Transverse colon (tissue), 4 donors: ENCODE measurements around the gene DOCK9.

Experiments
- CTCF ChIP-seq, 5 experiments: fragments of 200-600 bp in 3 of 5; fragments of 450-650 bp in 2 of 5; sonication (generic) in 3 of 5; IDR thresholded peaks; 1 replicate in 2 of 5; 2 replicates in 3 of 5; pipeline ENCODE4 v1.5.1; 2016 to 2017; ENCODE audit warnings: antibody characterized with exemption in 5 of 5, inconsistent platforms in 3 of 5, mild to moderate bottlenecking in 2 of 5, moderate library complexity in 1 of 5
- EP300 ChIP-seq: sonication (generic); formaldehyde crosslinking; IDR thresholded peaks from one replicate; pipeline ENCODE4 v1.6.1; 2017; ENCODE audit warnings: antibody characterized with exemption, low read depth
- POLR2A ChIP-seq: fragments of 450-650 bp; IDR thresholded peaks from one replicate; pipeline ENCODE4 v1.6.1; 2016; ENCODE audit warnings: antibody characterized with exemption, mild to moderate bottlenecking, moderate library complexity
- POLR2AphosphoS5 ChIP-seq, 3 donors: sonication (generic); formaldehyde crosslinking; IDR thresholded peaks; one replicate each; pipeline ENCODE4 v1.6.1; 2016; ENCODE audit warnings: antibody characterized with exemption in 3 of 3

DNA sequence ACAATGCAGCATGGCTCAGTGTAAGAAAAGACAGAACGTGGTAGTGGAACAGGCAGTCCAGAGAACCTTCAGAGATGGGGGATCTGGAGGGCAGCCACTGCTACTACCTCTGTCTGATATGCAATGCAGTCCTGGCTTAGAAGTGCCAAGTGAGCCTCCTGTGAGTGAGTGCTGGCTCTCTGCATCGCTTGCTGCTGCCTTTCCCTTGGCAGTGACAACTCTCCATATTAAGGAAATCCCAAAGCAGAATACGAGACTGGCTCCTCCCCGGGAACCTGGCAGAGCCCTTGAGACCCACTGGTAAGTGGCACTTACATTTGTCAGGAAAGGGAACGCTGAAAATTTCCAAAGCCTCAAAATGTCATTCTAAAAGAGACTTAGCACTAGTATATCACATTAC lies 7.5 kb downstream of the DOCK9 start:
- TF ChIP-seq CTCF (IDR thresholded peaks at IDR 0.05) = no peak
- TF ChIP-seq POLR2AphosphoS5 (IDR thresholded peaks at IDR 0.05) = no peak
- no peak for TF ChIP-seq POLR2A
- no peak for TF ChIP-seq EP300
